Fibroblast of mammary gland (primary cell): ENCODE results near the gene CDH23.
"Not testable (repeated sequence)": the region's sequence is repeated elsewhere in the genome, so short reads cannot be mapped to it uniquely, and the experiment has no call there.

Experiments used
- DNase-seq: peaks from one replicate; pipeline ENCODE4 v3.0.0-alpha.2; 2010; ENCODE audit warnings: low read depth
- H3K4me3 ChIP-seq: 2 replicates; pipeline ENCODE4 v1.5.1; 2011; ENCODE audit warnings: low read depth, mild to moderate bottlenecking, low read length, moderate library complexity; ENCODE audit not compliant: control insufficient read depth
- TF ChIP-seq, protein P1 (sequence below): conservative IDR thresholded peaks from 2 replicates; pipeline ENCODE4 v1.5.1; 2011; ENCODE audit warnings: low read depth, low read length, inconsistent platforms; ENCODE audit not compliant: control insufficient read depth, insufficient read depth

CDH23 gene

DNA sequence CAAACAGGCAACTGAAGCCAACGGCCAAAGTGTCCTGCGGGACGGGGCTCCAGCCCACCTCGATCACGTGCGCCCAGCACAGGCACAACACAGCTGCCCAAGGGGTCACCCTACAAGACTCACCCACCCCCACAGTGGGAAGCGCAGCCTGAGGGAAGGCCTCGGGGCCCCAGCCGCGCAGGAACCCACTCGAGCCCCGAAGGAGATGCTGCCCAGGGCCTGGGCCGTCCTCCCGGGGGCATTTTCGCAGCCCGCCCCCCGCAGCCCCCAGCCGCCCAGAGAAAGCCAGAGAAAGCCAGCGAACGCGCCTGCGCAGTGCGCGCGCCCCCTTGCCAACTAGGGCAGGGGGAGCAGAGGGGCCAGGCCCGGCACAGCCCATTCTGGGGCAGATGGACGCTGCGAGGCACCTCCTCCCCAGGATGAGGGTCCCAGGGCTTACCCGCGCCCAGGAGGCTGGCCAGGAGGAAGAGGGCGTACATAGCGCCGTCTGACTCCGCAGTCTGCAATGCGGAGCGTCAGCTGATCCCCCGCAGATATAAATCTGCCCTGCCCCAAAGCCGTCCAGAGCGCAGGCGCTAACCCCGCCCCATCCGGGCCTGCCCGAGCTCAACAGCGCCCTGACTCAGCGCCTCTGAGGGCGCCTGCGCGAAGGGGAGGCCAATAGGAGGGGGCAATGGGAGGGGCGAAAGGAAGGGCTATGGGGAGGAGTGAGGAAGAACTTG, 454.2 kb downstream of the CDH23 start, which contains the start of gene PSAP:
Gene PSAP, minus strand, starts transcription at position 509 of the 722 bp plus-strand sequence. Its CDS starts 30 bp downstream, at position 479.
- peak within 1 kb of the TSS; percentile 96 for H3K4me3 ChIP-seq
- TF ChIP-seq, protein P1, sequence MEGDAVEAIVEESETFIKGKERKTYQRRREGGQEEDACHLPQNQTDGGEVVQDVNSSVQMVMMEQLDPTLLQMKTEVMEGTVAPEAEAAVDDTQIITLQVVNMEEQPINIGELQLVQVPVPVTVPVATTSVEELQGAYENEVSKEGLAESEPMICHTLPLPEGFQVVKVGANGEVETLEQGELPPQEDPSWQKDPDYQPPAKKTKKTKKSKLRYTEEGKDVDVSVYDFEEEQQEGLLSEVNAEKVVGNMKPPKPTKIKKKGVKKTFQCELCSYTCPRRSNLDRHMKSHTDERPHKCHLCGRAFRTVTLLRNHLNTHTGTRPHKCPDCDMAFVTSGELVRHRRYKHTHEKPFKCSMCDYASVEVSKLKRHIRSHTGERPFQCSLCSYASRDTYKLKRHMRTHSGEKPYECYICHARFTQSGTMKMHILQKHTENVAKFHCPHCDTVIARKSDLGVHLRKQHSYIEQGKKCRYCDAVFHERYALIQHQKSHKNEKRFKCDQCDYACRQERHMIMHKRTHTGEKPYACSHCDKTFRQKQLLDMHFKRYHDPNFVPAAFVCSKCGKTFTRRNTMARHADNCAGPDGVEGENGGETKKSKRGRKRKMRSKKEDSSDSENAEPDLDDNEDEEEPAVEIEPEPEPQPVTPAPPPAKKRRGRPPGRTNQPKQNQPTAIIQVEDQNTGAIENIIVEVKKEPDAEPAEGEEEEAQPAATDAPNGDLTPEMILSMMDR = no peak
- DNase-seq = peak; percentile 96

DNA sequence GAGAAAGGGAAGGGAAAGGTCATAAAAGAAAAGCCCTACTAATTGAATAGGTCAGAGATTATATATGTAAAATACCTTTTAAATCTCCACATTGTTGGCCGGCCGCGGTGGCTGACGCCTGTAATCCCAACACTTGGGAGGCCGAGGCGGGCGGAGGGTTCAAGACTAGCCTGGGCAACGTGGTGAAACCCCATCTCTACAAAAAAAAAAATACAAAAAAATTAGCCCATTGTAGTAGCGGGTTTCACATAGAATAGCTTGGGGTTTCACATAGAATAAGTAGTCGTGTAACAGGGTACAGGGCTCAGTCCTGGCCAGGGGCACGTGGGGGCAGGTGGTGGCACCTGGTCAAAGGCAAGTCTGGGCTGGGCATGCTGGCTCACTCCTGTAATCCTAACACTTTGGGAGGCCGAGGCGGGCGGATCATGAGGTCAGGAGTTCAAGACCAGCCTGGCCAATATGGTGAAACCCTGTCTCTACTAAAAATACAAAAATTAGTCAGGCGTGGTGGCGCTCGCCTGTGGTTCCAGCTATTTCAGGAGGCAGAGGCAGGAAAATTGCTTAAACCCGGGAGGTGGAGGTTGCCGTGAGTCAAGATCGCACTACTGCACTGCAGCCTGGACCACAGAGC, 454.9 kb downstream of the CDH23 start:
- H3K4me3 ChIP-seq = peak overlapping the region; percentile 17
- DNase-seq = not testable (repeated sequence)

DNA sequence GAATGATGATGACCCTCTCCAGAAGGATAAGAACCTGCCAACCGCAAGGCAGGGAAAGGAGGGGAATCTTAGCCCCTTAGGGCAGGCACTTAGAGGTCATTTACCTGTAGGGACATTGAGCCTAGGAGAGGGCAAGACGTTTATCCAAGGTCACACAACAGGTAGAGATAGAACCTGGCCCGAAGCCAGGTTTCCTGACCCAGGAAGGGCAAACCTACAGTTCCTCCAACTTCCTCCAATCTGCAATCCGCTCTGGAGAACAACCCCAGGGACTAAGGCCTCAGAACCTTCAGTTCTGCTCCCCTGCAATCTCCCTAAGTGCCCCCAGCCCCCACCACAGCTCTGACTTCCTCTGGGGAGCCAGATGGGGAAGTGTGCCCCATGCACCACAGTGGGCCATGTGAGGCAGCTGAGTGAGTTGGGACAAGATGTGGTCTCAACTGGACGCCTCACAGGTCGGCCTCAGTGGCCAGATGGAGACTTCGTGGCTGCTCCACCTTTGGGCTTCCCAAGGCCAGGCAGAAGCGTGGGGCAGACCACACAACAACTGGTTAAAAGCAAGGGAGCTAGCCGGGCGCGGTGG, 455.7 kb downstream of the CDH23 start:
- no peak overlapping the region for H3K4me3 ChIP-seq

DNA sequence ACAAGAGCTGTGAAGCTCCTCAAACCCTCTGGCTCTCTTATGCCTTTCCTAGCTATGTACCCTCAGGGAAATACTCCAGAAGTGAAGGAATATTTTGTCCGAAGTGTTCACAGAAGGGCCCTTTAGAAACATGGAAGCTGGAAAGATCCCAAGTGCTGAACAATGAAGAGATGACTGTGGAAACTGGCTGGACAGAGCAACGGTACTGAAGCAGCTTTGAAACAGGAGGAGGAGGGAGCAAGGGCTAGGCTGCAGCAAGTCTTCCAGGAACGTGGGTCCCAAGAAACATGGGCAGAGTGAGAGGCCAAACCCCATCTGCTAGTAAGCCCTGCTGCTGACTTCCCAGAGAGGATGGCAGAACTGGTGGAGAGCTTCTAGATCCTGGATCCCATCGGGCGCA, 457.3 kb downstream of the CDH23 start:
- peak; percentile 53 for DNase-seq
- TF ChIP-seq, protein P1 = no peak
- H3K4me3 ChIP-seq = no peak overlapping the region

More for the DNA sequence above, 455.7 kb downstream of the CDH23 start:
- TF ChIP-seq, protein P1 = no peak
- no peak for DNase-seq

DNA sequence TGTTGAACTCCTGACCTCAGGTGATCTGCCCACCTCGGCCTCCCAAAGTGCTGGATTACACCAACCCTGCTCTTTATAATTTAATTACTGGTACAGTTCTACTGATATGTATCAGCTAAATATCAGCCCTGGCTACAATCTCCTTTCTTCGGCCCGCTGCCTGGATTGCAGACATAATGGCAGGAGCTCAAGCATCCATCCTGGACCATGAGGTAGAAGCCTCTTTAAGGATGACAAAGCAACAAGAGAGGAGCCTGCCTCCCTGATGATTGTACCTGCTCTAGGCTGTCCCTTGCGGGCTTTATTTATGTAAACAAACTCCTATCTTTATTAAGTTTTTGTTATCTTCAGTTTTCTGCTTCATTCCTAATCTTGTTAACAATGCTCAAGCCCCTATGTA, 459.9 kb downstream of the CDH23 start:
- TF ChIP-seq, protein P1 = no peak
- DNase-seq = no peak
- no peak overlapping the region for H3K4me3 ChIP-seq

DNA sequence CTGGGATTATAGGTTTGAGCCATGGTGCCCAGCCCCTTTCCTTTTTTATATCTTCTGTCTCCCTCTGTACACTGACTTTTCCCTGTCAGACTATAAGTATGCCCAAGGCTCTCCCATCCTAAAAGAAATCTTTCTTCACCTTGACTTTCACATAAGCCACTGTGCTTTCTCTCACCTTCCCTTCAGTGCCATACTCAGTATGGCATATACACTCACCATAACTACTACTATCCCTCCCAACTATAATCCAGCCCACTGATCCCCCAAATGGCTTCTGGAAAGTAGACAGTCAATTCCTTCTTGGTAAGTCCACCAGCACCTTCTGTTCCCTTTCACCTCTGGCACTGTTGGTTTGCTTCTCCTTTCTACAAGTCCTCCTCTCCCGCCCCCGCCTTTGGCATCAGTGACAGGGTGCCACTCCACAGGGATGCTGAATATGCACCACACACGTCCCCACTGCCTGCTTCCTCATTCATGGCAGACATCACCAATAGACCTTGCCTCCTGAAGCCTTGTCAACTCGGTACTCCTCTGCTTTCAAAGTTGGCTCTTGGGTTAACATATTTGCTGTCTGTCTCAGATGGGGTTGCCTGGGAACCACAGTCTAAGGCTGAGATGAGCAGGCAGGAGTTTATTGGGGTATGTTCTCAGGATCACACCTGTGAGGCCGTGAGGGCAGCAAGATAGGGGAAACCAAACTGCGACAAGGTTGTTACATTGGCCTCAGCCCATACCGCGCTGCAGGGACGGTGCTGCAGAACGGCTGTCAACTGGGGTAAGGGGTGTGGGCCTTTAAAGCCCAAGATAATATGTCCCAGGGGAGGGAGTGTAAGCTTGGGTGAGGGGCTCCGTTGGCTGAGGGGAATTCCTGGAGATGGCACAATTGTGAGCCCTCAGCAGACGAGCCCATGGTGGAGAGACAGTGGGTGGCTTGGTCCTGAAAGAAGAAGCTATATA, 461.5 kb downstream of the CDH23 start:
- no peak for DNase-seq
- TF ChIP-seq, protein P1 = no peak
- H3K4me3 ChIP-seq = no peak overlapping the region
